H1 (cell line): ENCODE measurements around the gene PUSL1. TPM values are rescaled to one million over a fixed set of nuclear protein-coding genes. Genes with fewer than 3 reads are reported as not detected.
A peak's percentile ranks its signal among the peaks of the same experiment; 100 is the strongest.

Experiments used
- ATF3 ChIP-seq: IDR thresholded peaks from 2 replicates; pipeline ENCODE4 v1.6.1; 2011; ENCODE audit warnings: low read depth, mild to moderate bottlenecking, low read length; ENCODE audit not compliant: insufficient read depth
- BACH1 ChIP-seq: IDR thresholded peaks from 2 replicates; pipeline ENCODE4 v1.6.1; 2012; ENCODE audit warnings: low read length, improper control_type of control experiment
- CHD7 ChIP-seq: fragments of 300-600 bp; sonication (generic); IDR thresholded peaks from 2 replicates; pipeline ENCODE4 v1.7.1; 2012; ENCODE audit warnings: low read length, moderate library complexity, mild to moderate bottlenecking, inconsistent platforms; ENCODE audit not compliant: insufficient replicate concordance
- EP300 ChIP-seq, 2 experiments: IDR thresholded peaks; 1 replicate in 1 of 2; 2 replicates in 1 of 2; pipeline ENCODE4 v1.6.1; 2011 to 2012; ENCODE audit warnings: low read depth in 2 of 2, low read length in 2 of 2, mild to moderate bottlenecking in 2 of 2, borderline replicate concordance in 1 of 2, inconsistent platforms in 1 of 2, moderate library complexity in 1 of 2
- NRF1 ChIP-seq: IDR thresholded peaks from 2 replicates; pipeline ENCODE4 v1.6.1; 2011; ENCODE audit warnings: mild to moderate bottlenecking, low read depth, low read length, improper control_type of control experiment
- POU5F1 ChIP-seq: IDR thresholded peaks from 2 replicates; pipeline ENCODE4 v1.6.1; 2011; ENCODE audit warnings: low read depth, mild to moderate bottlenecking, low read length, moderate library complexity
- polyA plus RNA-seq, 7 experiments: library from polyadenylated mRNA; depleted of rRNA in 3 of 7; stranded (reverse) in 5 of 7; unstranded in 2 of 7; fragments of >200 nt in 5 of 7; fragments of 200-250 nt in 2 of 7; gene quantifications; 1 replicate in 5 of 7; 2 replicates in 1 of 7; 4 replicates in 1 of 7; pipeline versions ENCODE4 v1.2.1 to v1.2.3, GENCODE V29; 2011 to 2013; ENCODE audit warnings: missing spikeins in 2 of 7, mixed read lengths in 2 of 7
- total RNA-seq: library from RNA; stranded (reverse); fragmentation: NEBNext Ultra II Directional; extraction: Animal tissue kit (Norgen Biotek cat#: 25700); gene quantifications from 2 replicates; pipeline ENCODE4 v1.2.1, GENCODE V29; 2021
- TF ChIP-seq, protein P1 (sequence below): IDR thresholded peaks from 2 replicates; pipeline ENCODE4 v1.6.1; 2011; ENCODE audit warnings: low read length, improper control_type of control experiment

Gene PUSL1
- total and polyA plus RNA-seq, 2 of the 8 experiments (the other 6 are each of a cell fraction or from before 2014, with no cell fraction given): 38.8 to 87.4 TPM

- no peak for TF ChIP-seq CHD7
- peak; percentile 64; the same call in 1 of the 2 replicates for TF ChIP-seq BACH1
- TF ChIP-seq, protein P1, sequence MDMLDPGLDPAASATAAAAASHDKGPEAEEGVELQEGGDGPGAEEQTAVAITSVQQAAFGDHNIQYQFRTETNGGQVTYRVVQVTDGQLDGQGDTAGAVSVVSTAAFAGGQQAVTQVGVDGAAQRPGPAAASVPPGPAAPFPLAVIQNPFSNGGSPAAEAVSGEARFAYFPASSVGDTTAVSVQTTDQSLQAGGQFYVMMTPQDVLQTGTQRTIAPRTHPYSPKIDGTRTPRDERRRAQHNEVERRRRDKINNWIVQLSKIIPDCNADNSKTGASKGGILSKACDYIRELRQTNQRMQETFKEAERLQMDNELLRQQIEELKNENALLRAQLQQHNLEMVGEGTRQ: no peak
- TF ChIP-seq NRF1: peak; percentile 54
- TF ChIP-seq EP300 (IDR thresholded peaks at IDR 0.05; ENCODE audit: borderline replicate concordance in 1 of 2, low read depth in 2 of 2, low read length in 2 of 2): no peak
- no peak for TF ChIP-seq ATF3
- TF ChIP-seq POU5F1: no peak
Measured at GRCh38 chr1:1307923-1308755, at the start of gene PUSL1, which contains the start of gene ACAP3 (continued).
